A673 (cell line): ENCODE results near the gene NAT16.

ENCODE experiments used
- EZH2 ChIP-seq: fragments of 200-600 bp; sonication (generic); IDR thresholded peaks from 2 replicates; pipeline ENCODE4 v1.6.1; 2017; ENCODE audit warnings: borderline replicate concordance, low read depth, mild to moderate bottlenecking, mixed read lengths, antibody characterized with exemption, low read length; ENCODE audit not compliant: poor library complexity, severe bottlenecking
- TF ChIP-seq, protein P1 (sequence below): fragments of 300-800, 200-600 bp; sonication (generic); conservative IDR thresholded peaks from 2 replicates; pipeline ENCODE4 v1.5.1; 2017; ENCODE audit warnings: low read depth, mild to moderate bottlenecking, antibody characterized with exemption, low read length, moderate library complexity, mixed read lengths

DNA sequence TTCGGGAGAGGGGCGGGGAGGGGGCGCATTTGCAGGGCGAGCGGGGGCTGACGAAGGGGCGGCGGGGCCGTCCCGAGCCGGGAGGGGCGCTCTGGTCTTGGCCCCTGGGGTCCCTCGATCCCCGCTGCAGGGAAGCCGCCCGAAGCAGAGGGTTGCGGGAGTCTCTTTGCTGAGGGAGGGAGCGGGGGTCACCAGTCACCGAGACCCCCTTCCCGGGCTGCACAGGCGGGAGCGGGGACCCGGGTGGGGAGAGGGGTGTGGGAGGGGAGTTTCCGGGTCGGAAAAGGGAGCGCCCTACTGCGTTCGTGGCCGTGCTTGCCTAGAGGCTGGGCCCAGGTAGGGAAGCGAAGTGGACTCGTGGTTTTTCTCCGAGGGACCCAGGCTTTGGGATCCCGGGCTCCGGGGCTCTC is 25.4 kb downstream of the NAT16 start:
- no peak for TF ChIP-seq EZH2
- TF ChIP-seq, protein P1, sequence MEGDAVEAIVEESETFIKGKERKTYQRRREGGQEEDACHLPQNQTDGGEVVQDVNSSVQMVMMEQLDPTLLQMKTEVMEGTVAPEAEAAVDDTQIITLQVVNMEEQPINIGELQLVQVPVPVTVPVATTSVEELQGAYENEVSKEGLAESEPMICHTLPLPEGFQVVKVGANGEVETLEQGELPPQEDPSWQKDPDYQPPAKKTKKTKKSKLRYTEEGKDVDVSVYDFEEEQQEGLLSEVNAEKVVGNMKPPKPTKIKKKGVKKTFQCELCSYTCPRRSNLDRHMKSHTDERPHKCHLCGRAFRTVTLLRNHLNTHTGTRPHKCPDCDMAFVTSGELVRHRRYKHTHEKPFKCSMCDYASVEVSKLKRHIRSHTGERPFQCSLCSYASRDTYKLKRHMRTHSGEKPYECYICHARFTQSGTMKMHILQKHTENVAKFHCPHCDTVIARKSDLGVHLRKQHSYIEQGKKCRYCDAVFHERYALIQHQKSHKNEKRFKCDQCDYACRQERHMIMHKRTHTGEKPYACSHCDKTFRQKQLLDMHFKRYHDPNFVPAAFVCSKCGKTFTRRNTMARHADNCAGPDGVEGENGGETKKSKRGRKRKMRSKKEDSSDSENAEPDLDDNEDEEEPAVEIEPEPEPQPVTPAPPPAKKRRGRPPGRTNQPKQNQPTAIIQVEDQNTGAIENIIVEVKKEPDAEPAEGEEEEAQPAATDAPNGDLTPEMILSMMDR, result no peak
